Stimulated activated CD8-positive, alpha-beta memory T cell treated with anti-CD3 and anti-CD28 coated beads, Interleukin-15, amount 100 ng/mL, for 4 hours (primary cell): ENCODE data around the gene COQ8B.
"Not testable (repeated sequence)": the region's sequence is repeated elsewhere in the genome, so short reads cannot be mapped to it uniquely, and the experiment has no call there.

Source experiments
- DNase-seq, 2 donors: peaks; one replicate each; pipeline ENCODE4 v3.0.0-alpha.2; 2020; ENCODE audit warnings: low read depth in 2 of 2

The COQ8B gene

DNA sequence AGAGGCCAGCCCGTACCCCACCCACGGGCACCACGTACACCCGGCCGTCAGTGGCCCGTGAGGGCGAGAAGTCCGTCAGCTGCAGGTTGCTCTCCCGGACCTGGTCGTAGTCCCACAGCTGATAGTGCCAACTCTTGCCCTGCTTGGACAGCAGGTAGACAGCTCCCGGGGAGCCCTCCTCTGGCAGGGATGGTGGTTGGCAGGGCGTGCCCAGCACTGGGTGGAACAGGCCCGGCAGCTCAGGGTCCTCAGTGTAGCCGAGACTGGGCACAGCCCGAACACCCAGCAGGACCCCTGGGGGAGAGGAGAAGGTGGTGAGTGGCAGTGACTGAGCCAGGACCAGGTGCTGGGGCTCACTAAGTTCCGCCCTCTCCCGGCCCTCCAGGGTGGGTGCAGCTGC is 25.8 kb upstream of the COQ8B start:
- DNase-seq: no peak

DNA sequence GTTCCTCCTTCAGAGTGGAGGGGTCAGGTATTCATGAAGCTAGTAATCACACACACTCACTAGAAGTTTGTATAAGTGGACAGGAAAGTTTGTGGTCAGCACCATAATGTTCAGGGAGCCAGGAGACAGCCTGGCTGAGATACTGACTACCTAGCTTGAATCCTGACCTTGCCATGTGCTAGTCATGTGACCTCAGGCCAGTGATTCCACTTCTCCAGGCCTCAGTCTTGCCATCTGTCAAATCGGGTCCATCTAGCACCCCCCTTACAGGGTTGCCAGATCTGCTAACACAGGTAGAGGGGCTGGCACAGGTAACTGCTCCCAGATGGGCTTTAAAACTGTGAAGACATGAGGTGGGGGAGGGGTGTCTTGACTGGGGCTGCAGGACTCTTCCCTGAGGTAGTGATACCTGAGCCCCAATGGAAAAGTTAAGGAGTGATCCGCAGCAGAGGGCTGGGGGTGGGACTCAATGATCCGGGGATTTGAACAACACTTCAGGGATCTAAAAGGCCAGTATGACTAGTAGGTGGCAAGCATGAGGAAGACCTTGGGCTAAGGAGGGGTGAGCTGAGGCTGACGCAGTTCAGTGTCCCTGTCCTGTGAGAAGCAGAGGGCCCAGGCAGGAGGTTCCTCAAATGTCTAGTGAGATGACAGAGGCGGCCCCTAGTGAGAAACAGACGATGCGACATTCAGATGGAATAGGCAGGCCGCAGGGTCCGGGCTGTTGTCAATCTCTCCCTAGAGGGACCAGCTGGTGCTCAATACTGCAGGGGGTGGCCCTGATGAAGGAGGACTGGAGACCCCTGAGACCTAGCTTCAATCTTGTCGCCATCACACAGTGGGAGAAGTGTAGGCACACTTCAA is 25.1 kb upstream of the COQ8B start:
- DNase-seq: no peak

DNA sequence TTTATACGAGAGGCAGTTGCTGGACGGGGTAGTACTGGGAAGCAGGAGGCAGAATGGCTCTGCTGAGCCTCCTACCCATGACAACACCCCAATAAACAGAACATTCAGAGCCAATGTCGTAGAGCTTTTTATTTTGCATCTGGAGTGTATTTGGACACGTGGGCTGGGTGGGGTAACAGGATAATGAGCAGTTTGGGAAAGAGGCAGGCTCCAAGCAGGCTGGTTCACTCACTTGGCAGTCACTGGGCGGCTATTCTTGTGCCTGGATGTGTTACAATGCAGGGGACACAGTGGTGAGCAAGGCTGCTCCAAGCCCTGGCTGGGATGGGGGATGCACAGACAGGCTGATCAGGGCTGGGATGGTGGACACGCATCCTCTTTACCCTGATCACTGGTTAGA is 24.1 kb upstream of the COQ8B start:
- no peak for DNase-seq

DNA sequence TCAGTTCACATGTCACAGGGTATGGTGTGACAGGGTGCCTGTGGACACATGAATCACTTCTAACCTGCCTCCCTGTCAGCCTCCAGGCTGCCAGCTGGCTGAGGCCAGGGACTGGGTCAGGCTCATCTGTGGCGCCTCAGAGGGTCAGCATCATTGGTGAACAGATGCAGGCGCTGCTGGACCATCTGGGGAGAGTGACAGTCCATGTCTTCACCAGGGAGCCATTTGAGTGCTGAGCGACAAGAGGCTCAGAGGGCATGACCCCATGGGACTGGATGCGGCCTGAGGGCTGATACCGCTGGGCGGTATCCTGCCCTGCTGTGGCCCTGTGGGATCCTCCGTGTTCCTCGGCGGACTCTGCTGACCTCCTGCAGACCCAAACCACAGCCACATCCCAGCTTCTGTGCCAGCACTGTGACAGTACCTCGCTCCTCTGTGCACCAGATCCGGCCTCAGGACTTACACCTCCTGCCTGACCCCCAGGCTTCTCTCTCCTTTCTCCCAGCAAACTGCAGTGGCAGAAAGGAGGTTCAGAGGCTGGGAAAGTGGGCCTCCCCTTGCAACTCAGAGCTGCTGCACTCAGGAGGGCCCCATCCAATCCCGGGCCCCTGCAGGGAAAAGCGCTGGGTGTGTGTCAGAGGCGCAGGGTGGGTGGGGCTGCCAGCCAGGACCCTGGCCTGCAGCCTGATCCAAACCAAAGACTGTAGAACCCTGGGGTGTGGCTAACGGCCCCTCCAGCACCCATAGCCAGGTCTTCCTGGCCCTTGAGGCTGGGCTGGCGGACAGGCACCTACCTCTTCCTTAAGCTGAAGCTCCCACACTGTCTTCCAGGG is 23.4 kb upstream of the COQ8B start:
- no peak for DNase-seq

DNA sequence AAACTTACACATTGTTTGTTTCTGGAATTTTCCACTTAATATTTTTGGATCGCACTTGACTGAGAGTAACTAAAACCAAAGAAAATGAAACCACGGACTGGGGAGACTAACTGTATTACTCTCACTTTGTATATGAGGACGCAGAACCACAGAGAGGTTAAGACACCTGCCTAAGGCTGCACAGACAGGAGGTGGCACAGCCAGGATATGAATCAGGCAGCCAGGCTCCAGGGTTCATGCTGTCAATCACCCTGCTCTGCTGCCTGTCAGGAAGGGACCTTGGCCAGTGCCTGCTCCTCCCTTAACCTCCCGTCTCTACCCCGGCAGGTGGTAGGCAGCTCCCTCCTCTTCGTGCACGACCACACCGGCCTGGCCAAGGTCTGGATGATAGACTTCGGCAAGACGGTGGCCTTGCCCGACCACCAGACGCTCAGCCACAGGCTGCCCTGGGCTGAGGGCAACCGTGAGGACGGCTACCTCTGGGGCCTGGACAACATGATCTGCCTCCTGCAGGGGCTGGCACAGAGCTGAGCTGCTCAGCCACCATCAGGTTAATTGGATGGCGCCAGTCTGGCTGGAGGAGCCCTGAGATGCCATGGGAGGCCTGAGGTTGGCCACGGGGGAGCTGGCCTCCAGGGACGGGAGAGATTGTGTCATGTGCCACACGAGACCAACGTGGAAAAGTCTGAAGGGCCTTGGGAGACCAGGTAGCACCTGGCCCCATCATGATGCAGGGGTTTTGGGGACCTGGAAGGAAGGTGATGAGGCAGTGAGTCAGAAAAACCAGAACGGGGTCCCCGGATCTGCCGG is 22.5 kb upstream of the COQ8B start:
- DNase-seq: no peak

DNA sequence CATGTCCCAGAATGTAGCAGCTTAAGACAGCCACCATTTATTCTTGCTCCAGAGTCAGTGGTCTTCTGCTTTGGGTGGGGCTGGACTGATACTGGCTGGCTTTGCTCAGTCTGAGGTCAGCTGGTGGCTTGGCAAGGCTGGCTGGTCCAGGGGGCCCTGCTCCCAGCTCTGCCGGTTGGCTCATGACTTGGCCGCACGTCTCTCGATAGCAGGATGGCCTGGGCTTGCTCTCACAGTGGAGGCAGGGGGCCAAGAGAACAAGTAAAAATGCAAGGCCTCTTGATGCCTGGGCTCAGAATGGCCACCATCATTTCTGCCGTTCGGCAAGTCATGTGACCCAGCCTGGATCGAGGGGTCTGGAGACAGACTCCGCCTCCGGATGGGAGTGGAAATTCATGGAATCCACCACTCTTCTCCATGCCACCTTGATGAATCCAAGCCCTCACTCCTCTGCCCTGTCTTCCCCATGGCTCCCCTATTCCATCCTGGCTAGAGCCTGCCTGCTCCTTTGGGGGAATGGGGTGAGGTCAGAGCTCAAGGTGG is 20.5 kb upstream of the COQ8B start:
- DNase-seq: no peak

DNA sequence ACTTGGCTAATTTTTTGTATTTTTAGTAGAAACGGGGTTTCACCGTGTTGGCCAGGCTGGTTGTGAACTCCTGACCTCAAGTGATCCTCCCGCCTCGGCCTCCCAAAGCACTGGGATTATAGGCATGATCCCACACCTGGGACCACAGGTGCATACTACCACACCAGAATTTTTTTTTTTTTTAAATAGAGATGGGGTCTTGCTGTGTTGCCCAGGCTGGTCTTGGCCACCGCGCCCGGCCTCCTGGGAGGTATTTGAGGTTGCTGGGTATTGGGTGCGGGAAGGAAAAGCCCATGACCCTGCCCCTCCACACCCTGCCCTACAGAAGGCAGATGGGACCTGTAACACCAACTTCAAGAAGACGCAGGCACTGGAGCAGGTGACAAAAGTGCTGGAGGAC is 20.0 kb upstream of the COQ8B start:
- DNase-seq: no peak

DNA sequence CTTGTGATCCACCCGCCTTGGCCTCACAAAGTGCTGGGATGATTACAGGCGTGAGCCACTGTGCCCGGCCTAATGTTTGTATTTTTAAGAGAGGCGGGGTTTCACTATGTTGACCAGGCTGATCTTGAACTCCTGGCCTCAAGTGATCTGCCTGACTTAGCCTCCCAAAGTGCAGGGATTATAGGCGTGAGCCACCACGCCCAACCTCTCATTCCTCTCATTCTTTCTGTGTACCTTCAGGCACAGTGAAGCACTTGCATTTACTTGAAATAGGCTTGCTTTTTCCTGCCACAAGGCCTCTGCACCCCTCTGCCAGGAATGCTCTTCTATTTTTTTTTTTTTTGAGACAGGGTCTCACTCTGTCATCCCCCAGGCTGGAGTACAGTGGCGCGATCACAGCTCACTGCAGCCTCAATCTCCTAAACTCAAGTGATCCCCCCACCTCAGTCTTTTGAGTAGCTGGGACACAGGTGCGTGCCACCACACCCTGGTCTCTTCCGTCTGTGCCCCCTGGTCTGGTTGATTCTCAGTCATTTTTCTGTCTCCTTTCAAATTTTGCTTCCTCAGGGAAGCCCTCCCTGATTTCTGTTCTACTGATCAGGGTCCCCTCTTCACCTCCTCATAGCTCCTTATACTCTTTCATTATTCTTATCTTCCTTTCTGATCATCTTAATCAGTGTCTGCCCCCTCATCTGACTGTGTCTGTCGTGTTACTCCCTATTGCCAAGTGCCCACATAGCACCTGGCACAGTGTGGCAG is 18.5 kb upstream of the COQ8B start:
- DNase-seq: no peak

DNA sequence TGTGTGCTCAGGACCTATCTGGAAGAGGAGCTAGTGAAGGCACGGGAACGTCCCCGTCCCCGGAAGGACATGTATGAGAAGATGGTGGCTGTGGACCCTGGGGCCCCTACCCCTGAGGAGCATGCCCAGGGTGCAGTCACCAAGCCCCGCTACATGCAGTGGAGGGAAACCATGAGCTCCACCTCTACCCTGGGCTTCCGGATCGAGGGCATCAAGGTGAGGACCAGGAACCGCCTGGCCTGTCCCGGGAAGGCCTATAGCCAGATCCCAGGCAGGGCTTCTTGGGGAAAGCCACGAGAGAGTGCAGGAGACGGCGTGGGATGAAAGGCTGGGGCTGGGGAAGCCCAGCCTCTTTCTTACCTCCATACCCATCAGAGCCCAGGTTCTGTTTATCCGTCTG is 16.5 kb upstream of the COQ8B start:
- DNase-seq: no peak

DNA sequence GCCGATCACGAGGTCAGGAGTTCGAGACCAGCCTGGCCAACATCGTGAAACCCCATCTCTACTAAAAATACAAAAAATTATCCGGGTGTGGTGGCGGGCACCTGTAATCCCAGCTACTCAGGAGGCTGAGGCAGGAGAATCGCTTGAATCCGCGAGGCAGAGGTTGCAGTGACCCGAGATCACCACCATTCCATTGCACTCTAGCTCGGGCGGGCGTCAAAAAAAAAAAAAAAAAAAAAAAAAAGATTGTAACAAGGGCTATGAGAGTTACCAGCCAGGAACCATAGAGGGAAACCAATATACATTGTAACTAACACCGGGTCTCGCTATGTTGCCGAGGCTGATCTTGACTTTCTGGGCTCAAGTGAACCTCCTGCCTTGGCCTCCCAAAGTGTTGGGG is 15.6 kb upstream of the COQ8B start:
- not testable (repeated sequence) for DNase-seq

DNA sequence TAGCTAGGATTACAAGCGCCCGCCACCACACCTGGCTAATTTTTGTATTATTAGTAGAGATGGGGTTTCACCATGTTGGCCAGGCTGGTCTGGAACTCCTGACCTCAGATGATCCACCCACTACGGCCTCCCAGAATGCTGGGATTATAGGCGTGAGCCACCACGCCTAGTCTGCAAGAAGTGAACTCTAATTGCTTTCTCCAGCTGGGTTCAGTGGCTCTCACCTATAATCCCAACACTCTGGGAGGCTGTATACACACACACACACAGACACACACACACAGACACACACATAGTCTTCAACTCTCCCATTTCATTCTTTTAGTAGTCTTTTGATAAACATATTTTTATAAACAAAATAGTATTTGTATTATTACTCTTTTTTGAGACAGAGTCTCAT is 13.4 kb upstream of the COQ8B start:
- not testable (repeated sequence) for DNase-seq

DNA sequence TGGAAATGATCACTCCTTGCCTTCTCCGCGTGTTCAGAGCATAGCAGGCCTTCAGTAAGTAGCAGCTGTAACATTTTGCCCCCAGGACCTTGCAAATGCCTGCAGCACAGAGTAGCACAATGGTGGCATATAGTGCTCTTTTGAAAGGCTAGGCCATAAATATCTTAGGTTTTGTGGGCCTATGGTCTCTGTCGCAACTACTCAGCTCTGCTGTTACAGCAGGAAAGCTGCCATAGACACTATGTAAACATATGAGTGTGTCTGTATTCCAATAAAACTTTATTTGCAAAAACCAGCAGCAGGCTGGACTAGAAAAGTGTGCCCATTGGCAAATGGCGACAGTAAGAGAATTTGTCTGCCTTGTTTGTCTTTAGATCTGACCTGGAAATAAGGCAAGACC is 9.6 kb upstream of the COQ8B start:
- no peak for DNase-seq

DNA sequence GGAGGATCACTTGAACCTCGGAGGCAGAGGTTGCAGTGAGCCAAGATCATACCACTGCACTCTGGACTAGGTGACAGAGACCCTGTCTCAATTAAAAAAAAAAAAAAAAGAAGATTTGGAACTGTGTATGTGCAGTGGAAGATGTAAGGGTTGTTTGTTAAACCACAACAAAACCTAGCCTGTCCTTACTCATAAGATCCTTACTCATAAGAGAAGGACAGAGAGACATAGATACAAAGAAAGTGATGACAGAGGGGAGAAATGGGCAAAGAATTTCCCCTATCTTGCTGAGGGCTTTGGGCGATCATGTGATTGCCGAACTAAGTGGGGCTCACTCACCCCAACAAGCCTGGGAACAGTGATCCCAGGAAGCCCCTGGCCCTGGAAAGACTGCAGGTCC is 8.2 kb upstream of the COQ8B start:
- no peak for DNase-seq

DNA sequence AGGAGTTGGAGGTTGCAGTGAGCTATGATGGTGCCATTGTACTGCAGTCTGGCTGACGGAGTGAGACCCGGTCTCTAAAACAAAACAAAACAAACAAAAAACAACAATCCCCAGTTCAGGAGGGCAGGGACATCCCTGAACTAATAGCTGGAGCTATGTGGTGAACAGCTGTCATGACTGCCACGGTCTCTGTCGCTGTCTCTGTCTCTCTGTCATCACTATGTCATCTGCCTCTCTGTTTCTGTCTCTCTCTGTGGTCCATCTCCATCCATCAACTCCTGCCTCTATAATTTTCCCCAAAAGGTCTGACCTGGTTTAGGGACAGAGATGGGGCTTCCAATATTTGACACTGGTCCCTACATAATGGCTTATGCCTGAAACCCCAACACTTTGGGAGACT is 7.6 kb upstream of the COQ8B start:
- DNase-seq: no peak

DNA sequence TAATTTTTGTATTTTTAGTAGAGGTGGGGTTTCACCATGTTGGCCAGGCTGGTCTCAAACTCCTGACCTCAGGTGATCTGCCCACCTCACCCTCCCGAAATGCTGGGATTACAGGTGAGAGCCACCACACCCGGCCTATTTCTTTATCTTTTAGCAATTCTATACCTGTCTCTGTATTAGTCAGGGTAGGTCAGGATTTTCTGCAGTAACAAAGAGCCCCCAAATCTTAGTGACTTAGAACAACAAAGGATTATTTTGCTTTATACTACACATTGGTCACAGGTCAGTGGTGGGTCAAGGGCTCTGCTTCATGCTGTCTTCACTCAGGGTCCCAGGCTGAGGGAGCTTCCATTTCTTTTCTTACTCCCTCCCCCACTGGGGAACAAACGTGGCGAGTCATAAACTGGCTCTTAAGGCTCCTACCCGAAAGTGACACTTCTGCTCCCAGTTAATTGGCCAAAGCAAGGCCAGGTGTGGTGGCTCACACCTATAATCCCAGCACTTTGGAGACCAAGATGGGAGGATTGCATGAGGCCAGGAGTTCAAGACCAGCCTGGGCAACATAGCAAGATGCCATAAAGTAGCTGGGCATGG is 7.1 kb upstream of the COQ8B start:
- no peak for DNase-seq

DNA sequence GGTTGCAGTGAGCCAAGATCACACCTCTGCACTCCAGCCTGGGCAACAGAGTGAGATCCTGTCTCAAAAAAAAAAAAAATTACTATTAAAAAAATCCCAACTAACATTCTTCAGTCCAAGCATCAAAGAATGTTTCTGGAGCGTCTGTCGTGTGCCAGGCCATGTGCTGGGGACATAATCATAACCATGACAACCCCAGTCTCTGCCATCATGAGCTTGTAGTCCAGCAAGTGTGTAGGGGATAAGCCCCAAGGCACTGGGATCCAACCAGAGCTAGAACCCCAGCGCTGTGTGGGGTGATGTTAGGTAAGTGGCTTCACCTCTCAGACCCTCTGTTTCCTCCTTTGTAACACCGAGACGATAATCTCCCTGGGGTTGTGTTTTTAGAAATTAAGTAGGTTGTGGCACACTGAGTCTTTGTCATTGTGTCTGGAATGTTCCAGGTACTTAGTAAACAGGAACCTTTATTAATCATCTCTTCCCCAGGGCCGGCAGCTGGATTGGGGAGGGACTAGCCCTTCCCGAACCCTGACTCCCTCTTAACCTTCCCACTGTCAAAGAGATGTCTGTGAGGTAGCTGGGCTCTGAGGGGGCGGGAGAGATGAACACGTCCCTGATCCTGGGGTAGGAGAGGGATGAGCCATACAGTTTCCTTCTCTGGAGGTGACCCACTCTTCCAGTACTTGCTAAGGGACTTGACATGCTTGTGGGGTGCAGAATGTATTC is 5.4 kb upstream of the COQ8B start:
- DNase-seq: no peak

DNA sequence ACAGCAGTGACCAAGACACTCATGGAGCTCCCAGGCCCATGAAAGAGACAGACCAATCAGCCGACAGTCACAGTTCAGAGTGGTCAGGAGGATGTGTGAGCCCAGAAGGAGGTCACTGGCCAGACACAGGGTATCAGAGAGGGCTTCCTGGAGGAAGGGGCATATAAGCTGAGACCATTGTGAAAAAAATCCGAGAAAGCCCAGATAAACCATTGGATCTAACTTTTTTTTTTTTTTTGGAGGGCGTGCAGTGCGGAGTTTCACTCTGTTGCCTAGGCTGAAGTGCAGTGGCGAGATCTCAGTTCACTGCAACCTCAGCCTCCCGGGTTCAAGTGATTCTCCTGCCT is 4.4 kb upstream of the COQ8B start:
- no peak for DNase-seq

DNA sequence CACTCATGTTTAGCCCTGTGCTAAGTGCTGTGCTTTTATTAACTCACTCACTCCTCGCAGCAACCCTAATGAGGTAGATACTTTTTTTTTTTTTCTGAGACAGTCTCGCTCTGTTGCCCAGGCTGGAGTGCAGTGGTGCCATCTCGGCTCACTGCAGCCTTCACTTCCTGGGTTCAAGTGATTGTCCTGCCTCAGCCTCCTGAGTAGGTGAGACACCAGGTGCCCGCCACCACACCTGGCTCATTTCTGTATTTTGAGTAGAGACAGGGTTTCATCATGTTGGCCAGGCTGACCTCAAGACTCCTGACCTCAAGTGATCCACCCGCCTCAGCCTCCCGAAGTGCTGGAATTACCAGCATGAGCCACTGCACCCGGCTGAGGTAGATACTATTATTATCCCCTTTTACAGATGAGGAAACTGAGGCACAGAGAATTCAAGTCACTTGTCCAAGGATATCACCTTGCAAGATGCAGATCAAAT is 2.8 kb upstream of the COQ8B start:
- DNase-seq: no peak

DNA sequence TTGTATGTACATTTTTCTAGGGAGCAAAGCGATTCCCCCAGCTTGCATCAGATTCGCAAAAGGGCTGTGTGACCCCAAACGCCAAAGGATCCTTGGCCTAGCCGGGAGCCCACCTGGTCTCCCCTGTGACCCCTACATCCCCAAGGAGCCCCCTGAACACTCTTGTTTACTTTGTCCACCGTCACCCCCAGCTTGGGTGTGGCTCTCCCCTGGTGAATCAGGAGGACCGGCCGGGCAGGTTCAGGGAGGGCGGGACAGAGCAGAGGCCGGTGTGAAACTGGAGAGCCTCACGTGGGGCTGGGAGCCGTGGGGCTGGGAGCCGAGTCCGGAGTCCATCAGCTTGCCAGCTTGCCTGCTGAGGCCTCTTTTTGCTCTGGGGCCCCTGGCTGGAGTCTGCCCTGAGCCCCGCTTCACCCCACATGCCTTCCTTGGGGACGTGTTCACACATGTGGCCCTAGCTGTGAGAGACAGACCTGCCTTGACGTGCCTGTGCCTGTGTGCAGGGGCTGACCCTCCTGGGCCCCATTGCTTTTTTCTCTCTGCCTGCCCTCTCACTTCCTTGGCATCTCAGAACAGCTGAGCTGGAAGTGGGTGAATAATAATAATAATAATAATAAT is 2.2 kb upstream of the COQ8B start:
- DNase-seq: no peak
